Measurements from ENCODE around the gene DNASE1L1.
A peak's percentile ranks its signal among the peaks of the same experiment; 100 is the strongest.

DNASE1L1 gene

GRCh38 chrX:154433605-154434004 lies 24.6 kb upstream of the DNASE1L1 start:
- H3K36me3 Mint-ChIP-seq (ENCODE audit: low read depth), result peaks cover 39% of the 10 kb centered on the region

GRCh38 chrX:154432210-154432609 lies 23.2 kb upstream of the DNASE1L1 start:
- H3K27ac Mint-ChIP-seq, result no peak overlapping the region
- no peaks in the 10 kb centered on the region for H3K27me3 Mint-ChIP-seq (ENCODE audit: low read depth)
- H3K4me1 Mint-ChIP-seq, result peaks cover 11% of the 10 kb centered on the region
- no peak for TF ChIP-seq CTCF (IDR thresholded peaks at IDR 0.05; ENCODE audit: unreplicated experiment in 3 of 3)
- H3K9me3 Mint-ChIP-seq, result peaks cover 25% of the 10 kb centered on the region
- H3K4me3 Mint-ChIP-seq, result no peak overlapping the region
- H3K36me3 Mint-ChIP-seq (ENCODE audit: low read depth), result peaks cover 35% of the 10 kb centered on the region

More at GRCh38 chrX:154433605-154434004, 24.6 kb upstream of the DNASE1L1 start:
- Mint-ChIP-seq H3K9me3 (peaks cover 26% of the 10 kb centered on the region), H3K27me3 (ENCODE audit: low read depth) (no peaks in the 10 kb centered on the region), H3K4me3 (peak overlapping the region in 1 of 3 experiments; percentile 26), H3K4me1 (peaks cover 17% of the 10 kb centered on the region), H3K27ac (peak overlapping the region in 1 of 3 experiments; percentile 30)
- TF ChIP-seq CTCF (IDR thresholded peaks at IDR 0.05; ENCODE audit: unreplicated experiment in 3 of 3), result no peak

- Mint-ChIP-seq H3K4me3 (peak overlapping the region in 2 of 3 experiments; percentile 43 to 67), H3K4me1 (peaks cover 11% of the 10 kb centered on the region), H3K9me3 (peaks cover 25% of the 10 kb centered on the region), H3K27ac (no peak overlapping the region), H3K36me3 (ENCODE audit: low read depth) (peaks cover 34% of the 10 kb centered on the region), H3K27me3 (ENCODE audit: low read depth) (no peaks in the 10 kb centered on the region)
- TF ChIP-seq CTCF (IDR thresholded peaks at IDR 0.05; ENCODE audit: unreplicated experiment in 3 of 3), result no peak
These were observed 22.3 kb upstream of the DNASE1L1 start for GRCh38 chrX:154431341-154431740.

- no peaks in the 10 kb centered on the region for H3K27me3 Mint-ChIP-seq (ENCODE audit: low read depth)
- H3K9me3 Mint-ChIP-seq, result peaks cover 20% of the 10 kb centered on the region
- TF ChIP-seq CTCF (IDR thresholded peaks at IDR 0.05; ENCODE audit: unreplicated experiment in 3 of 3), result no peak
- H3K4me3 Mint-ChIP-seq, result peak overlapping the region; percentile 21 to 67 (median 44)
- peaks cover 6% of the 10 kb centered on the region for H3K4me1 Mint-ChIP-seq
- H3K27ac Mint-ChIP-seq, result peak overlapping the region in 1 of 3 experiments; percentile 47
- H3K36me3 Mint-ChIP-seq (ENCODE audit: low read depth), result peaks cover 30% of the 10 kb centered on the region
These were observed 21.9 kb upstream of the DNASE1L1 start for GRCh38 chrX:154430916-154431315.

- H3K9me3 Mint-ChIP-seq, result peaks cover 19% of the 10 kb centered on the region
- H3K4me1 Mint-ChIP-seq, result peaks cover 6% of the 10 kb centered on the region
- peak overlapping the region in 1 of 3 experiments; percentile 47 for H3K27ac Mint-ChIP-seq
- no peak for TF ChIP-seq CTCF (IDR thresholded peaks at IDR 0.05; ENCODE audit: unreplicated experiment in 3 of 3)
- H3K4me3 Mint-ChIP-seq, result peak overlapping the region; percentile 21 to 67 (median 44)
- no peaks in the 10 kb centered on the region for H3K27me3 Mint-ChIP-seq (ENCODE audit: low read depth)
- H3K36me3 Mint-ChIP-seq (ENCODE audit: low read depth), result peaks cover 26% of the 10 kb centered on the region
These were observed 21.4 kb upstream of the DNASE1L1 start for GRCh38 chrX:154430479-154430878.

- peaks cover 19% of the 10 kb centered on the region for H3K9me3 Mint-ChIP-seq
- peaks cover 21% of the 10 kb centered on the region for H3K36me3 Mint-ChIP-seq (ENCODE audit: low read depth)
- peak overlapping the region in 1 of 3 experiments; percentile 45 for H3K27ac Mint-ChIP-seq
- peaks cover 6% of the 10 kb centered on the region for H3K4me1 Mint-ChIP-seq
- H3K4me3 Mint-ChIP-seq, result peak overlapping the region; percentile 83 to 89 (median 87)
- TF ChIP-seq CTCF (IDR thresholded peaks at IDR 0.05; ENCODE audit: unreplicated experiment in 3 of 3), result no peak
- no peaks in the 10 kb centered on the region for H3K27me3 Mint-ChIP-seq (ENCODE audit: low read depth)
These were observed 20.7 kb upstream of the DNASE1L1 start for GRCh38 chrX:154429711-154430110.
